Parathyroid adenoma (tissue), 2 donors: Measurements from ENCODE around the gene DYRK2.

ENCODE experiments used
- H2AFZ ChIP-seq: fragments of 300-600 bp; sonication (generic); one replicate; pipeline ENCODE4 v1.7.0; 2017; ENCODE audit warnings: antibody characterized with exemption, mild to moderate bottlenecking
- H3K27ac ChIP-seq: fragments of 300-600 bp; sonication (generic); one replicate; pipeline ENCODE4 v1.7.0; 2017
- H3K27me3 ChIP-seq: fragments of 300-600 bp; sonication (generic); one replicate; pipeline ENCODE4 v1.7.0; 2017; ENCODE audit warnings: low read length; ENCODE audit not compliant: control insufficient read depth, insufficient read depth
- H3K36me3 ChIP-seq: fragments of 300-600 bp; sonication (generic); one replicate; pipeline ENCODE4 v1.7.0; 2017; ENCODE audit warnings: low read length; ENCODE audit not compliant: control insufficient read depth, insufficient read depth
- H3K4me1 ChIP-seq: fragments of 300-600 bp; sonication (generic); one replicate; pipeline ENCODE4 v1.7.0; 2017; ENCODE audit warnings: control low read depth
- H3K4me2 ChIP-seq: fragments of 300-600 bp; sonication (generic); one replicate; pipeline ENCODE4 v1.7.0; 2017; ENCODE audit warnings: low read length
- H3K4me3 ChIP-seq: fragments of 300-600 bp; sonication (generic); one replicate; pipeline ENCODE4 v1.7.0; 2017; ENCODE audit warnings: low read depth, low read length
- H3K79me2 ChIP-seq: fragments of 300-600 bp; sonication (generic); one replicate; pipeline ENCODE4 v1.7.0; 2017; ENCODE audit warnings: control low read depth
- H3K9ac ChIP-seq: fragments of 300-600 bp; sonication (generic); one replicate; pipeline ENCODE4 v1.7.0; 2017; ENCODE audit warnings: mild to moderate bottlenecking
- H3K9me3 ChIP-seq: fragments of 300-600 bp; sonication (generic); one replicate; pipeline ENCODE4 v1.7.0; 2017; ENCODE audit warnings: low read length; ENCODE audit not compliant: control insufficient read depth
- CTCF ChIP-seq: fragments of 300-600 bp; sonication (generic); IDR thresholded peaks from one replicate; pipeline ENCODE4 v1.7.0; 2017; ENCODE audit warnings: antibody characterized with exemption, mild to moderate bottlenecking
- donor health status: primary hyperparathyroidism.

The DYRK2 gene

GRCh38 chr12:67613040-67613439, 35.5 kb upstream of the DYRK2 start:
- Histone ChIP-seq H3K9me3 (no peaks in the 10 kb centered on the region), H3K4me3 (no peak overlapping the region), H3K79me2 (no peaks in the 10 kb centered on the region), H3K27ac (no peak overlapping the region), H3K4me1 (no peaks in the 10 kb centered on the region), H3K4me2 (no peak overlapping the region), H3K9ac (no peak overlapping the region), H3K27me3 (no peaks in the 10 kb centered on the region), H3K36me3 (no peaks in the 10 kb centered on the region), H2AFZ (no peak overlapping the region)
- no peak for TF ChIP-seq CTCF

GRCh38 chr12:67617629-67618028, 30.9 kb upstream of the DYRK2 start:
- Histone ChIP-seq H3K27me3 (no peaks in the 10 kb centered on the region), H3K4me2 (no peak overlapping the region), H2AFZ (no peak overlapping the region), H3K27ac (no peak overlapping the region), H3K9ac (no peak overlapping the region), H3K9me3 (no peaks in the 10 kb centered on the region), H3K4me1 (no peaks in the 10 kb centered on the region), H3K79me2 (no peaks in the 10 kb centered on the region), H3K4me3 (no peak overlapping the region), H3K36me3 (no peaks in the 10 kb centered on the region)
- TF ChIP-seq CTCF = no peak

GRCh38 chr12:67618303-67618702, 30.2 kb upstream of the DYRK2 start:
- Histone ChIP-seq H3K27ac (no peak overlapping the region), H3K9ac (no peak overlapping the region), H2AFZ (no peak overlapping the region), H3K4me3 (no peak overlapping the region), H3K4me2 (no peak overlapping the region), H3K4me1 (no peaks in the 10 kb centered on the region), H3K9me3 (no peaks in the 10 kb centered on the region), H3K27me3 (no peaks in the 10 kb centered on the region), H3K79me2 (no peaks in the 10 kb centered on the region), H3K36me3 (no peaks in the 10 kb centered on the region)
- no peak for TF ChIP-seq CTCF

GRCh38 chr12:67621112-67621511, 27.4 kb upstream of the DYRK2 start:
- Histone ChIP-seq H3K27ac (no peak overlapping the region), H3K9ac (no peak overlapping the region), H3K4me1 (no peaks in the 10 kb centered on the region), H3K27me3 (no peaks in the 10 kb centered on the region), H3K9me3 (no peaks in the 10 kb centered on the region), H3K4me2 (no peak overlapping the region), H3K79me2 (no peaks in the 10 kb centered on the region), H2AFZ (no peak overlapping the region), H3K4me3 (no peak overlapping the region), H3K36me3 (no peaks in the 10 kb centered on the region)
- TF ChIP-seq CTCF = no peak

- H3K4me2 ChIP-seq = no peak overlapping the region
- H2AFZ ChIP-seq = no peak overlapping the region
- no peaks in the 10 kb centered on the region for H3K4me1 ChIP-seq
- no peak overlapping the region for H3K9ac ChIP-seq
- H3K27me3 ChIP-seq = no peaks in the 10 kb centered on the region
- no peak overlapping the region for H3K27ac ChIP-seq
- no peaks in the 10 kb centered on the region for H3K79me2 ChIP-seq
- H3K4me3 ChIP-seq = no peak overlapping the region
- H3K9me3 ChIP-seq = no peaks in the 10 kb centered on the region
- no peak for TF ChIP-seq CTCF
- H3K36me3 ChIP-seq = no peaks in the 10 kb centered on the region
These were observed 26.6 kb upstream of the DYRK2 start for GRCh38 chr12:67621926-67622325.
